GM12878 (cell line): Measurements from ENCODE around the gene RCC1. TPM values are rescaled to one million over a fixed set of nuclear protein-coding genes. Genes with fewer than 3 reads are reported as not detected.

Experiments
- polyA plus RNA-seq, 11 experiments: library from polyadenylated mRNA; depleted of rRNA in 4 of 11; unstranded in 6 of 11; stranded (reverse) in 5 of 11; fragments of >200 nt; fragmentation: Nextera tagmentation in 4 of 11; fragmentation: Illumina TruSeq in 1 of 11; extraction: Ambion mirVana in 4 of 11; extraction: Trizol in 1 of 11; gene quantifications; 1 replicate in 1 of 11; 2 replicates in 10 of 11; pipeline versions ENCODE4 v1.2.1 to v1.2.3, GENCODE V29; 2011 to 2016; ENCODE audit warnings: inconsistent platforms in 2 of 11, missing spikeins in 2 of 11, low read depth in 1 of 11
- small RNA-seq: library from RNA; depleted of rRNA; stranded (forward); fragments of <200 nt; gene quantifications from one replicate; pipeline ENCODE3, GENCODE V24; 2014
- total RNA-seq, 4 experiments: library from RNA; depleted of rRNA in 3 of 4; stranded (reverse); fragments of >200 nt in 3 of 4; fragmentation: Illumina TruSeq in 1 of 4; extraction: Trizol in 1 of 4; gene quantifications; 2 replicates each; pipeline versions ENCODE4 v1.2.1 to v1.2.3, GENCODE V29; 2013 to 2021

RCC1 gene
- total and polyA plus RNA-seq, 10 of the 15 experiments (the other 5 are each of a cell fraction or from before 2014, with no cell fraction given): 8.3 to 99.4 (median 74.6) TPM

Small RNA genes lying within 50 kb of the gene (small RNA-seq; reads per million reads assigned to genes)
- gene RNU6ATAC27P (not detected), gene SNORA16A (not detected), gene SNORA44 (not detected), gene SNORA61 (not detected), gene SNORA73A (not detected), gene SNORA73B (18.6 reads per million, percentile 97 among the genes with 10 or more reads in this experiment), gene SNORD99 (92,883 reads per million, percentile 100 among the genes with 10 or more reads in this experiment)

Other genes starting within 250 kb of the RCC1 start
Only the 7 nearest of the 9 such genes appear.
- 24.1 and 24.9 TPM in 2 replicates for gene MED18, start 177.0 kb upstream of the RCC1 start, total RNA-seq (2014; rRNA removed)
- 21.2 and 23.9 TPM in 2 replicates for gene MED18, start 177.0 kb upstream of the RCC1 start, total RNA-seq (2014; rRNA removed; fragmentation: Illumina TruSeq; extraction: Trizol)
- gene MED18, start 177.0 kb upstream of the RCC1 start, total RNA-seq (2021): 19.3 and 21.9 TPM in 2 replicates
- 42.2 and 45.7 TPM in 2 replicates for gene MED18, start 177.0 kb upstream of the RCC1 start, polyA plus RNA-seq (2011; rRNA removed)
- 28.1 and 33.5 TPM in 2 replicates for gene MED18, start 177.0 kb upstream of the RCC1 start, polyA plus RNA-seq (2014; fragmentation: Illumina TruSeq; extraction: Trizol)
- gene MED18, start 177.0 kb upstream of the RCC1 start, polyA plus RNA-seq (2014; fragmentation: Nextera tagmentation; extraction: Ambion mirVana): 10 to 100 TPM; 31.3 to 33.3 TPM
- gene MED18, start 177.0 kb upstream of the RCC1 start, polyA plus RNA-seq (2014; rRNA removed): 20.9 and 22.1 TPM in 2 replicates
- 10 to 100 TPM; 23.1 to 25.7 TPM for gene MED18, start 177.0 kb upstream of the RCC1 start, polyA plus RNA-seq (2016; fragmentation: Nextera tagmentation; extraction: Ambion mirVana)
- gene PHACTR4, start 136.3 kb upstream of the RCC1 start, total RNA-seq (2014; rRNA removed): 10.1 and 10.4 TPM in 2 replicates
- gene PHACTR4, start 136.3 kb upstream of the RCC1 start, total RNA-seq (2014; rRNA removed; fragmentation: Illumina TruSeq; extraction: Trizol): 12.4 and 13.1 TPM in 2 replicates
- gene PHACTR4, start 136.3 kb upstream of the RCC1 start, total RNA-seq (2021): 25.4 and 28.7 TPM in 2 replicates
- 9.1 and 10.4 TPM in 2 replicates for gene PHACTR4, start 136.3 kb upstream of the RCC1 start, polyA plus RNA-seq (2011; rRNA removed)
- 34.2 and 37.7 TPM in 2 replicates for gene PHACTR4, start 136.3 kb upstream of the RCC1 start, polyA plus RNA-seq (2014; fragmentation: Illumina TruSeq; extraction: Trizol)
- gene PHACTR4, start 136.3 kb upstream of the RCC1 start, polyA plus RNA-seq (2014; fragmentation: Nextera tagmentation; extraction: Ambion mirVana): 1 to 10 TPM; 8.9 to 9.3 TPM
- 12.5 and 12.9 TPM in 2 replicates for gene PHACTR4, start 136.3 kb upstream of the RCC1 start, polyA plus RNA-seq (2014; rRNA removed)
- 10 to 100 TPM; 16.9 to 19.0 TPM for gene PHACTR4, start 136.3 kb upstream of the RCC1 start, polyA plus RNA-seq (2016; fragmentation: Nextera tagmentation; extraction: Ambion mirVana)
- gene TRNAU1AP, start 47.0 kb downstream of the RCC1 start, total RNA-seq (2014; rRNA removed): 24.3 and 28.2 TPM in 2 replicates
- gene TRNAU1AP, start 47.0 kb downstream of the RCC1 start, total RNA-seq (2014; rRNA removed; fragmentation: Illumina TruSeq; extraction: Trizol): 26.2 and 29.5 TPM in 2 replicates
- gene TRNAU1AP, start 47.0 kb downstream of the RCC1 start, total RNA-seq (2021): 30.8 and 35.6 TPM in 2 replicates
- 60.7 and 67.0 TPM in 2 replicates for gene TRNAU1AP, start 47.0 kb downstream of the RCC1 start, polyA plus RNA-seq (2011; rRNA removed)
- 28.5 and 34.3 TPM in 2 replicates for gene TRNAU1AP, start 47.0 kb downstream of the RCC1 start, polyA plus RNA-seq (2014; fragmentation: Illumina TruSeq; extraction: Trizol)
- 10 to 100 TPM; 53.1 to 53.8 TPM for gene TRNAU1AP, start 47.0 kb downstream of the RCC1 start, polyA plus RNA-seq (2014; fragmentation: Nextera tagmentation; extraction: Ambion mirVana)
- gene TRNAU1AP, start 47.0 kb downstream of the RCC1 start, polyA plus RNA-seq (2014; rRNA removed): 25.8 and 34.3 TPM in 2 replicates
- 10 to 100 TPM; 28.5 to 32.8 TPM for gene TRNAU1AP, start 47.0 kb downstream of the RCC1 start, polyA plus RNA-seq (2016; fragmentation: Nextera tagmentation; extraction: Ambion mirVana)
- 0.76 and 0.96 TPM in 2 replicates for gene RAB42, start 86.2 kb downstream of the RCC1 start, total RNA-seq (2014; rRNA removed)
- 0.28 and 0.49 TPM in 2 replicates for gene RAB42, start 86.2 kb downstream of the RCC1 start, total RNA-seq (2014; rRNA removed; fragmentation: Illumina TruSeq; extraction: Trizol)
- 0.72 and 0.92 TPM in 2 replicates for gene RAB42, start 86.2 kb downstream of the RCC1 start, total RNA-seq (2021)
- 4.2 and 4.5 TPM in 2 replicates for gene RAB42, start 86.2 kb downstream of the RCC1 start, polyA plus RNA-seq (2011; rRNA removed)
- 0.38 and 0.51 TPM in 2 replicates for gene RAB42, start 86.2 kb downstream of the RCC1 start, polyA plus RNA-seq (2014; fragmentation: Illumina TruSeq; extraction: Trizol)
- gene RAB42, start 86.2 kb downstream of the RCC1 start, polyA plus RNA-seq (2014; fragmentation: Nextera tagmentation; extraction: Ambion mirVana): under 1 TPM; 0.16 to 0.21 TPM
- gene RAB42, start 86.2 kb downstream of the RCC1 start, polyA plus RNA-seq (2014; rRNA removed): 0.24 and 0.99 TPM in 2 replicates
- under 1 TPM; 0.28 to 0.48 TPM for gene RAB42, start 86.2 kb downstream of the RCC1 start, polyA plus RNA-seq (2016; fragmentation: Nextera tagmentation; extraction: Ambion mirVana)
- 21.9 and 30.0 TPM in 2 replicates for gene TAF12, start 137.0 kb downstream of the RCC1 start, total RNA-seq (2014; rRNA removed)
- gene TAF12, start 137.0 kb downstream of the RCC1 start, total RNA-seq (2014; rRNA removed; fragmentation: Illumina TruSeq; extraction: Trizol): 23.9 and 25.1 TPM in 2 replicates
- gene TAF12, start 137.0 kb downstream of the RCC1 start, total RNA-seq (2021): 18.3 TPM in 2 replicates
- gene TAF12, start 137.0 kb downstream of the RCC1 start, polyA plus RNA-seq (2011; rRNA removed): 30.2 and 35.0 TPM in 2 replicates
- gene TAF12, start 137.0 kb downstream of the RCC1 start, polyA plus RNA-seq (2014; fragmentation: Illumina TruSeq; extraction: Trizol): 27.0 and 28.3 TPM in 2 replicates
- 10 to 100 TPM; 34.3 to 41.9 TPM for gene TAF12, start 137.0 kb downstream of the RCC1 start, polyA plus RNA-seq (2014; fragmentation: Nextera tagmentation; extraction: Ambion mirVana)
- gene TAF12, start 137.0 kb downstream of the RCC1 start, polyA plus RNA-seq (2014; rRNA removed): 25.5 and 25.6 TPM in 2 replicates
- 10 to 100 TPM; 42.4 to 43.3 TPM for gene TAF12, start 137.0 kb downstream of the RCC1 start, polyA plus RNA-seq (2016; fragmentation: Nextera tagmentation; extraction: Ambion mirVana)
- gene RNU11, start 142.6 kb downstream of the RCC1 start, total RNA-seq (2014; rRNA removed): under 0.01 TPM in 1 of 2 replicates, not detected in the other
- not detected in 2 replicates for gene RNU11, start 142.6 kb downstream of the RCC1 start, total RNA-seq (2014; rRNA removed; fragmentation: Illumina TruSeq; extraction: Trizol)
- not detected in 2 replicates for gene RNU11, start 142.6 kb downstream of the RCC1 start, total RNA-seq (2021)
- gene RNU11, start 142.6 kb downstream of the RCC1 start, polyA plus RNA-seq (2011; rRNA removed): not detected in 2 replicates
- not detected in 2 replicates for gene RNU11, start 142.6 kb downstream of the RCC1 start, polyA plus RNA-seq (2014; fragmentation: Illumina TruSeq; extraction: Trizol)
- gene RNU11, start 142.6 kb downstream of the RCC1 start, polyA plus RNA-seq (2014; fragmentation: Nextera tagmentation; extraction: Ambion mirVana): not detected
- gene RNU11, start 142.6 kb downstream of the RCC1 start, polyA plus RNA-seq (2014; rRNA removed): not detected in 2 replicates
- gene RNU11, start 142.6 kb downstream of the RCC1 start, polyA plus RNA-seq (2016; fragmentation: Nextera tagmentation; extraction: Ambion mirVana): not detected
- gene GMEB1, start 162.7 kb downstream of the RCC1 start, total RNA-seq (2014; rRNA removed): 7.3 and 7.6 TPM in 2 replicates
- 10.0 TPM in 2 replicates for gene GMEB1, start 162.7 kb downstream of the RCC1 start, total RNA-seq (2014; rRNA removed; fragmentation: Illumina TruSeq; extraction: Trizol)
- gene GMEB1, start 162.7 kb downstream of the RCC1 start, total RNA-seq (2021): 14.4 and 17.6 TPM in 2 replicates
- 6.2 and 8.7 TPM in 2 replicates for gene GMEB1, start 162.7 kb downstream of the RCC1 start, polyA plus RNA-seq (2011; rRNA removed)
- 12.7 and 16.1 TPM in 2 replicates for gene GMEB1, start 162.7 kb downstream of the RCC1 start, polyA plus RNA-seq (2014; fragmentation: Illumina TruSeq; extraction: Trizol)
- 1 to 10 TPM; 4.9 to 7.5 TPM for gene GMEB1, start 162.7 kb downstream of the RCC1 start, polyA plus RNA-seq (2014; fragmentation: Nextera tagmentation; extraction: Ambion mirVana)
- gene GMEB1, start 162.7 kb downstream of the RCC1 start, polyA plus RNA-seq (2014; rRNA removed): 8.2 and 9.0 TPM in 2 replicates
- 10 to 100 TPM; 13.7 to 14.2 TPM for gene GMEB1, start 162.7 kb downstream of the RCC1 start, polyA plus RNA-seq (2016; fragmentation: Nextera tagmentation; extraction: Ambion mirVana)